Caco-2 (cell line): Measurements from ENCODE around the gene SRGAP3. TPM values are rescaled to one million over a fixed set of nuclear protein-coding genes. Genes with fewer than 3 reads are reported as not detected.

Source experiments
- BruUV-seq: library from RNA; stranded (reverse); fragments of 400-500 nt; replicated peaks from 2 replicates; lab custom pipeline; 2021; lab: Mats Ljungman, UMichigan
- CTCF ChIA-PET: fragments of 300-600 bp; sonication (Branson Sonifier 250); formaldehyde crosslinking; loops from one replicate; lab custom pipeline; 2022; ENCODE audit warnings: antibody characterized with exemption; lab: Charles Lee
- POLR2A ChIA-PET: fragments of 300-600 bp; sonication (Branson Sonifier 250); formaldehyde crosslinking; loops from one replicate; lab custom pipeline; 2022; ENCODE audit warnings: antibody characterized with exemption; lab: Charles Lee
- DNase-seq, 2 experiments: peaks; one replicate each; pipeline versions ENCODE4 v3.0.0 to v3.0.0-alpha.2; 2020 to 2022
- H3K27me3 ChIP-seq: replicated peaks from 2 replicates; pipeline ENCODE4 v1.6.0; 2011; ENCODE audit warnings: low read length; ENCODE audit not compliant: control insufficient read depth, insufficient read depth
- H3K36me3 ChIP-seq: 2 replicates; pipeline ENCODE4 v1.5.1; 2011; ENCODE audit warnings: low read length; ENCODE audit not compliant: control insufficient read depth, insufficient read depth
- H3K4me1 ChIP-seq: fragments of 250-450 bp; sonication (Bioruptor Pico); 2 replicates; pipeline ENCODE4 v1.5.1; 2020; ENCODE audit warnings: mild to moderate bottlenecking
- H3K4me3 ChIP-seq: 2 replicates; pipeline ENCODE4 v1.5.1; 2011; ENCODE audit warnings: low read depth, mild to moderate bottlenecking, control low read depth, low read length
- H3K9me3 ChIP-seq: fragments of 250-450 bp; sonication (Bioruptor Pico); 2 replicates; pipeline ENCODE4 v1.5.1; 2020; ENCODE audit warnings: mild to moderate bottlenecking, moderate library complexity
- H3K27ac Mint-ChIP-seq: one replicate; pipeline ENCODE4 v1.8.0; 2022; ENCODE audit warnings: mixed read lengths; ENCODE audit not compliant: unreplicated experiment
- H3K27me3 Mint-ChIP-seq: one replicate; pipeline ENCODE4 v1.8.0; 2022; ENCODE audit warnings: mixed read lengths; ENCODE audit not compliant: insufficient read depth, unreplicated experiment
- H3K36me3 Mint-ChIP-seq: one replicate; pipeline ENCODE4 v1.8.0; 2022; ENCODE audit warnings: mild to moderate bottlenecking, mixed read lengths; ENCODE audit not compliant: insufficient read depth, unreplicated experiment
- H3K4me1 Mint-ChIP-seq: one replicate; pipeline ENCODE4 v1.8.0; 2022; ENCODE audit warnings: low read depth, mixed read lengths; ENCODE audit not compliant: unreplicated experiment
- H3K4me3 Mint-ChIP-seq: one replicate; pipeline ENCODE4 v1.8.0; 2022; ENCODE audit warnings: mild to moderate bottlenecking, moderate library complexity, mixed read lengths; ENCODE audit not compliant: unreplicated experiment
- H3K9me3 Mint-ChIP-seq: one replicate; pipeline ENCODE4 v1.8.0; 2022; ENCODE audit warnings: mixed read lengths; ENCODE audit not compliant: unreplicated experiment
- CTCF ChIP-seq, 2 experiments: fragments of 200-600 bp in 1 of 2; IDR thresholded peaks; 1 replicate in 1 of 2; 2 replicates in 1 of 2; pipeline versions ENCODE4 v1.5.1 to v1.8.0; 2011 to 2022; ENCODE audit warnings: antibody characterized with exemption in 1 of 2, control low read depth in 1 of 2, inconsistent platforms in 1 of 2, low read depth in 1 of 2, low read length in 1 of 2, mild to moderate bottlenecking in 1 of 2, moderate library complexity in 1 of 2; ENCODE audit not compliant: insufficient read depth in 1 of 2, severe bottlenecking in 1 of 2, unreplicated experiment in 1 of 2
- intact Hi-C: fragments of 100-400 bp; cut with micrococcal nuclease; formaldehyde crosslinking; loops from one replicate; pipeline ENCODE4 v1.10.0; 2022; ENCODE audit not compliant: unreplicated experiment
- total RNA-seq: library from RNA; stranded (reverse); gene quantifications from 2 replicates; pipeline ENCODE4 v1.2.3, GENCODE V29; 2022

SRGAP3 gene
- total RNA-seq, 1 experiment from 2014 or later = 1.3 TPM

- BruUV-seq = no TSS peak
- CTCF ChIA-PET = no interaction called here
These were observed 128.0 kb downstream of the SRGAP3 start for GRCh38 chr3:9121366-9122001.

GRCh38 chr3:9119331-9119730 is 130.1 kb downstream of the SRGAP3 start:
- Histone ChIP-seq H3K27me3 (no peaks in the 10 kb centered on the region), H3K4me1 (no peaks in the 10 kb centered on the region), H3K9me3 (no peaks in the 10 kb centered on the region), H3K4me3 (no peak overlapping the region), H3K36me3 (no peaks in the 10 kb centered on the region)
- no TSS peak for BruUV-seq
- ChIA-PET CTCF (interaction anchor here (0.8 kb wide), 1 partner anchor 106 kb away, joined by 3 read pairs; no protein-coding TSS in a partner anchor), POLR2A (no interaction called here)
- peaks cover 7% of the 10 kb centered on the region for H3K4me1 Mint-ChIP-seq
- peaks cover 3% of the 10 kb centered on the region for H3K27me3 Mint-ChIP-seq
- peaks cover 6% of the 10 kb centered on the region for H3K9me3 Mint-ChIP-seq
- H3K4me3 Mint-ChIP-seq = no peak overlapping the region
- no peak for DNase-seq
- no peak overlapping the region for H3K27ac Mint-ChIP-seq
- no peak for TF ChIP-seq CTCF (IDR thresholded peaks at IDR 0.05; ENCODE audit: insufficient read depth in 1 of 2, low read depth in 1 of 2, low read length in 1 of 2, severe bottlenecking in 1 of 2, unreplicated experiment in 1 of 2)
- intact Hi-C loops = no loop called here
- H3K36me3 Mint-ChIP-seq = no peaks in the 10 kb centered on the region

More at GRCh38 chr3:9121366-9122001, 128.0 kb downstream of the SRGAP3 start:
- intact Hi-C loops = no loop called here
- Mint-ChIP-seq H3K36me3 (no peaks in the 10 kb centered on the region), H3K4me3 (no peak overlapping the region), H3K27me3 (peaks cover 3% of the 10 kb centered on the region), H3K4me1 (peaks cover 7% of the 10 kb centered on the region), H3K9me3 (peaks cover 6% of the 10 kb centered on the region), H3K27ac (no peak overlapping the region)
- Histone ChIP-seq H3K36me3 (no peaks in the 10 kb centered on the region), H3K4me3 (no peak overlapping the region), H3K9me3 (no peaks in the 10 kb centered on the region), H3K4me1 (no peaks in the 10 kb centered on the region), H3K27me3 (no peaks in the 10 kb centered on the region)
- no peak for DNase-seq
- POLR2A ChIA-PET = no interaction called here
- TF ChIP-seq CTCF (IDR thresholded peaks at IDR 0.05; ENCODE audit: insufficient read depth in 1 of 2, low read depth in 1 of 2, low read length in 1 of 2, severe bottlenecking in 1 of 2, unreplicated experiment in 1 of 2) = no peak

GRCh38 chr3:9118222-9118621 is 131.2 kb downstream of the SRGAP3 start:
- H3K9me3 Mint-ChIP-seq = peaks cover 6% of the 10 kb centered on the region
- no peak overlapping the region for H3K27ac Mint-ChIP-seq
- Histone ChIP-seq H3K36me3 (no peaks in the 10 kb centered on the region), H3K4me3 (no peak overlapping the region), H3K27me3 (no peaks in the 10 kb centered on the region), H3K9me3 (no peaks in the 10 kb centered on the region), H3K4me1 (no peaks in the 10 kb centered on the region)
- no TSS peak for BruUV-seq
- ChIA-PET POLR2A (no interaction called here), CTCF (no interaction called here)
- H3K4me1 Mint-ChIP-seq = peaks cover 6% of the 10 kb centered on the region
- H3K4me3 Mint-ChIP-seq = no peak overlapping the region
- DNase-seq = no peak
- no peak for TF ChIP-seq CTCF (IDR thresholded peaks at IDR 0.05; ENCODE audit: insufficient read depth in 1 of 2, low read depth in 1 of 2, low read length in 1 of 2, severe bottlenecking in 1 of 2, unreplicated experiment in 1 of 2)
- intact Hi-C loops = no loop called here
- peaks cover 3% of the 10 kb centered on the region for H3K27me3 Mint-ChIP-seq
- H3K36me3 Mint-ChIP-seq = no peaks in the 10 kb centered on the region
